ENCODE data around the gene CASP3.

DNA sequence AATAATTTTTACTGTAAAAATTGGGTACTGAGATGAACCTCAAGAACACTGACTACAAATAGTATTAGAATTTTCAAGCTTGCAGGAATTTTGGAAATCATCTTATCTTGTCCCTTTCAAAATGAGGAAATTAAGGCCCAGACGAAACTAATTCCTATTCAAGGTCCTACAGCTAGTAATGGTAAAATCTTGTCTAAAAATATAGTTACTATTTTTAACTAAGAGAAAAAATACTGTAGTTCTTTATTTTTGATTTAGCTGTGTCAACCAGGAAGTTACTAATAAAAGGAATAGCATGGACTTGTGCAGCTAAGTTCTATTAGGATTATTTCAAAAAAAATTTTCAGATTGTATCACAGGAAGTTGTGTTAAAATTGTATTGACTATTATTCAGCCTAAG lies 13.0 kb upstream of the CASP3 start:
- TF ChIP-seq, protein P1, sequence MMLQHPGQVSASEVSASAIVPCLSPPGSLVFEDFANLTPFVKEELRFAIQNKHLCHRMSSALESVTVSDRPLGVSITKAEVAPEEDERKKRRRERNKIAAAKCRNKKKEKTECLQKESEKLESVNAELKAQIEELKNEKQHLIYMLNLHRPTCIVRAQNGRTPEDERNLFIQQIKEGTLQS (IDR thresholded peaks at IDR 0.05): no peak
- TF ChIP-seq, protein P2, sequence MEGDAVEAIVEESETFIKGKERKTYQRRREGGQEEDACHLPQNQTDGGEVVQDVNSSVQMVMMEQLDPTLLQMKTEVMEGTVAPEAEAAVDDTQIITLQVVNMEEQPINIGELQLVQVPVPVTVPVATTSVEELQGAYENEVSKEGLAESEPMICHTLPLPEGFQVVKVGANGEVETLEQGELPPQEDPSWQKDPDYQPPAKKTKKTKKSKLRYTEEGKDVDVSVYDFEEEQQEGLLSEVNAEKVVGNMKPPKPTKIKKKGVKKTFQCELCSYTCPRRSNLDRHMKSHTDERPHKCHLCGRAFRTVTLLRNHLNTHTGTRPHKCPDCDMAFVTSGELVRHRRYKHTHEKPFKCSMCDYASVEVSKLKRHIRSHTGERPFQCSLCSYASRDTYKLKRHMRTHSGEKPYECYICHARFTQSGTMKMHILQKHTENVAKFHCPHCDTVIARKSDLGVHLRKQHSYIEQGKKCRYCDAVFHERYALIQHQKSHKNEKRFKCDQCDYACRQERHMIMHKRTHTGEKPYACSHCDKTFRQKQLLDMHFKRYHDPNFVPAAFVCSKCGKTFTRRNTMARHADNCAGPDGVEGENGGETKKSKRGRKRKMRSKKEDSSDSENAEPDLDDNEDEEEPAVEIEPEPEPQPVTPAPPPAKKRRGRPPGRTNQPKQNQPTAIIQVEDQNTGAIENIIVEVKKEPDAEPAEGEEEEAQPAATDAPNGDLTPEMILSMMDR (IDR thresholded peaks at IDR 0.05 in 2 of 3, conservative IDR thresholded peaks at IDR 0.05 in 1 of 3; ENCODE audit: borderline replicate concordance in 1 of 3, insufficient read depth in 1 of 3, low read depth in 2 of 3, low read length in 2 of 3): no peak
- TF ChIP-seq ELF1 (IDR thresholded peaks at IDR 0.05; ENCODE audit: borderline replicate concordance, low read depth): no peak
- no peak for TF ChIP-seq POLR2AphosphoS5 (IDR thresholded peaks at IDR 0.05; ENCODE audit: low read depth, low read length)
- no peak for TF ChIP-seq ZNF274 (IDR thresholded peaks at IDR 0.05; ENCODE audit: low read depth, low read length)
- no peak for TF ChIP-seq SIN3A (IDR thresholded peaks at IDR 0.05; ENCODE audit: low read depth)
- no peak for TF ChIP-seq EZH2 (IDR thresholded peaks at IDR 0.05)
- no peak for TF ChIP-seq CEBPB (IDR thresholded peaks at IDR 0.05; ENCODE audit: low read depth)
- no peak for TF ChIP-seq RAD21 (IDR thresholded peaks at IDR 0.05; ENCODE audit: low read depth)

Measured in HCT116 (cell line).